ENCODE results near the gene INPP5K. TPM values are rescaled to one million over a fixed set of nuclear protein-coding genes. Genes with fewer than 3 reads are reported as not detected.

The INPP5K gene
- total and polyA plus RNA-seq, 10 donors: 22.3 to 107 (median 51.4) TPM

- Histone ChIP-seq H3K27me3 (replicated peaks in 1 of 7) (no peaks in the 10 kb centered on the region), H3K9me3 (no peaks in the 10 kb centered on the region), H3K4me3 (no peak overlapping the region), H3K27ac (peak overlapping the region in 1 of 8 donors; percentile 86), H3K36me3 (peaks cover 3 to 84% (median 36%) of the 10 kb centered on the region in 6 donors), H3K4me1 (peaks cover 12 to 53% (median 36%) of the 10 kb centered on the region in 6 donors)
- DNase-seq: peak; percentile 37
- WGBS, 5 donors: 80 to 90% (median 86%) methylated on average over 12 of the region's 12 CpGs
- no peak for TF ChIP-seq POLR2A (IDR thresholded peaks at IDR 0.05)
- intact Hi-C loops (cut with DNase I; ENCODE audit: low total_unique reads): no loop called here
These were observed 37.2 kb upstream of the INPP5K start for GRCh38 chr17:1553354-1554266.

- Histone ChIP-seq H3K27me3 (replicated peaks in 1 of 7) (no peaks in the 10 kb centered on the region), H3K4me3 (no peak overlapping the region), H3K27ac (no peak overlapping the region), H3K36me3 (peaks cover 3 to 91% (median 42%) of the 10 kb centered on the region in 6 donors), H3K9me3 (no peaks in the 10 kb centered on the region), H3K4me1 (peaks cover 12 to 46% (median 36%) of the 10 kb centered on the region in 6 donors)
- intact Hi-C loops (cut with DNase I; ENCODE audit: low total_unique reads): no loop called here
- DNase-seq: peak; percentile 58
- 81 to 90% (median 84%) methylated on average over 11 of the region's 11 CpGs for WGBS, 5 donors
- TF ChIP-seq CTCF (IDR thresholded peaks at IDR 0.05 in 8 of 11, conservative IDR thresholded peaks at IDR 0.05 in 3 of 11): no peak
- no peak for TF ChIP-seq POLR2AphosphoS5 (IDR thresholded peaks at IDR 0.05)
- TF ChIP-seq POLR2A (IDR thresholded peaks at IDR 0.05): no peak
These were observed 36.5 kb upstream of the INPP5K start for GRCh38 chr17:1552932-1553331.

GRCh38 chr17:1551741-1552140 is 35.3 kb upstream of the INPP5K start:
- 87 to 96% (median 93%) methylated on average over 11 to 12 of the region's 12 CpGs for WGBS, 5 donors

GRCh38 chr17:1548032-1548431 is 31.6 kb upstream of the INPP5K start:
- DNase-seq: no peak
- H3K4me1 ChIP-seq: no peaks in the 10 kb centered on the region
- H3K4me3 ChIP-seq: no peak overlapping the region
- H3K36me3 ChIP-seq: peaks cover 3 to 100% (median 76%) of the 10 kb centered on the region in 6 donors
- H3K9me3 ChIP-seq: no peaks in the 10 kb centered on the region
- no peak for TF ChIP-seq CTCF (IDR thresholded peaks at IDR 0.05 in 8 of 11, conservative IDR thresholded peaks at IDR 0.05 in 3 of 11)
- peak in 1 of 3 donors; percentile 22 for TF ChIP-seq POLR2AphosphoS5 (IDR thresholded peaks at IDR 0.05)
- no peak overlapping the region for H3K27ac ChIP-seq
- no peaks in the 10 kb centered on the region for H3K27me3 ChIP-seq (replicated peaks in 1 of 7)
- WGBS, 5 donors: 93 to 97% (median 97%) methylated on average over 18 of the region's 18 CpGs
- intact Hi-C loops (cut with DNase I; ENCODE audit: low total_unique reads): no loop called here

More at GRCh38 chr17:1551741-1552140, 35.3 kb upstream of the INPP5K start:
- H3K4me1 ChIP-seq: peaks cover 12 to 34% (median 29%) of the 10 kb centered on the region in 6 donors
- H3K27ac ChIP-seq: no peak overlapping the region
- H3K27me3 ChIP-seq (replicated peaks in 1 of 7): no peaks in the 10 kb centered on the region
- H3K9me3 ChIP-seq: no peaks in the 10 kb centered on the region
- no peak overlapping the region for H3K4me3 ChIP-seq
- TF ChIP-seq POLR2A (IDR thresholded peaks at IDR 0.05) (no peak), POLR2AphosphoS5 (IDR thresholded peaks at IDR 0.05) (no peak)
- peak; percentile 38 for DNase-seq
- intact Hi-C loops (cut with DNase I; ENCODE audit: low total_unique reads): no loop called here
- H3K36me3 ChIP-seq: peaks cover 3 to 92% (median 53%) of the 10 kb centered on the region in 6 donors

GRCh38 chr17:1546292-1546922 is 30.0 kb upstream of the INPP5K start:
- peaks cover 5 to 100% (median 80%) of the 10 kb centered on the region in 6 donors for H3K36me3 ChIP-seq
- H3K27ac ChIP-seq: no peak overlapping the region
- H3K4me3 ChIP-seq: no peak overlapping the region
- TF ChIP-seq POLR2AphosphoS5 (IDR thresholded peaks at IDR 0.05) (no peak), CTCF (IDR thresholded peaks at IDR 0.05 in 8 of 11, conservative IDR thresholded peaks at IDR 0.05 in 3 of 11) (no peak), POLR2A (IDR thresholded peaks at IDR 0.05) (no peak)
- no peak for DNase-seq
- no peaks in the 10 kb centered on the region for H3K9me3 ChIP-seq
- intact Hi-C loops (cut with DNase I; ENCODE audit: low total_unique reads): no loop called here
- H3K27me3 ChIP-seq (replicated peaks in 1 of 7): no peaks in the 10 kb centered on the region
- no peaks in the 10 kb centered on the region for H3K4me1 ChIP-seq
- 85 to 98% (median 95%) methylated on average over 5 to 6 of the region's 6 CpGs for WGBS, 5 donors
